ENCODE measurements around the gene MCUB.
A peak's percentile ranks its signal among the peaks of the same experiment; 100 is the strongest.

Gene MCUB

GRCh38 chr4:109729718-109730618 is 169.9 kb downstream of the MCUB start, which contains the start of gene PLA2G12A:
Gene PLA2G12A (minus strand): TSS chr4:109730070. CDS start chr4:109729809, 261 bp downstream.
- Histone ChIP-seq H3K9me3 (ENCODE audit: insufficient read depth, low read length) (no peaks in the 10 kb centered on the region), H3K4me1 (ENCODE audit: insufficient read depth, insufficient read length) (no peaks in the 10 kb centered on the region), H3K4me3 (ENCODE audit: insufficient read length, low read depth) (peak within 1 kb of the TSS; percentile 71), H3K36me3 (ENCODE audit: insufficient read depth, insufficient read length, low read length) (no peaks in the 10 kb centered on the region), H3K27me3 (ENCODE audit: insufficient read depth, insufficient read length) (no peaks in the 10 kb centered on the region), H3K9ac (ENCODE audit: insufficient read length, low read depth) (peak within 1 kb of the TSS; percentile 86)
- DNase-seq (ENCODE audit: low read depth, low spot score), result peak; percentile 38
- TF ChIP-seq ZNF274 (IDR thresholded peaks at IDR 0.05; ENCODE audit: low read depth, low read length) (no peak), YY1 (IDR thresholded peaks at IDR 0.05; ENCODE audit: insufficient read depth, insufficient read length) (no peak), SUZ12 (IDR thresholded peaks at IDR 0.05; ENCODE audit: extremely low read depth, insufficient read depth, insufficient read length) (no peak)

DNA sequence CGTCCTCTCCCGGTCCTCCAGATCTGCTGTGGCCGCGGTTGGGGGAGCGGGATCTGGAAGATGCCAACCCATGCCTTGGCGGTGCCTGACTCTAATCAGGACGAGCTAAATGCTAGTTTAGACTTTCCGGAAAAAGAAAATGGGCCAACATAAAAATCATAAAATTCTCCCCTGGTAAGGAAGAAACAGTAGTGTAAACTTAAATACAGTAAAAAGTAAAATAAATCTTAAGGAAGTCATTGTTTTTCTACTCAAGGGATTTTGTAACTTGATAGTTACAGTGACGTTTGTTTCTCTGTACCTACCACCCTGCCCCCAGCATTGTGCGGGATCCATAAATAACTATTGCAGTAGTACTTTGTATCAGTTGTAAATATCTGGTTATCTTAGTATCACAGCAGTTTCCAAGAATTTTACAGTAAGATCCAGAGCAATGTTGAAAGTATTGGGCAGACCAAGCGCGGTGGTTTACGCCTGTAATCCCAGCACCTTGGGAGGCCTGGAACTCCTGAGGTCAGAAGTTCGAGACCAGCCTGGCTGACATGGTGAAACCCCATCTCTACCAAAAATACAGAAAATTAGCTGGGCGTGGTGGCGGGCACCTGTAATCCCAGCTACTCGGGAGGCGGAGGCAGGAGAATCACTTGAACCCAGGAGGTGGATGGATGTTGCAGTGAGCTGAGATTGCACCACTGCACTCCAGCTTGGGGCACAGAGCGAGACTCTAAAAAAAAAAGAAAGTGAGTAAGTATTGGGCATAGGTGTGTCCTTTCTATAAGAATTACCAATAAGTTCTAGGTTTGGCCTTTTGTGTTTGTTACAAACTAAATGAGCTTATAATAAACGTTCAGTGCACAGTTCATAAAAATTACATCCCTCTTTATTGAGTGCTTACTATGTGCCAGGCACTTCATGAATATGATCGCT is 170.8 kb downstream of the MCUB start:
- H3K27me3 ChIP-seq (ENCODE audit: insufficient read depth, insufficient read length), result no peaks in the 10 kb centered on the region
- peak overlapping the region; percentile 76 for H3K9ac ChIP-seq (ENCODE audit: insufficient read length, low read depth)
- DNase-seq (ENCODE audit: low read depth, low spot score), result peak; percentile 16
- TF ChIP-seq SUZ12 (IDR thresholded peaks at IDR 0.05; ENCODE audit: extremely low read depth, insufficient read depth, insufficient read length) (no peak), ZNF274 (IDR thresholded peaks at IDR 0.05; ENCODE audit: low read depth, low read length) (no peak), YY1 (IDR thresholded peaks at IDR 0.05; ENCODE audit: insufficient read depth, insufficient read length) (no peak)
- H3K36me3 ChIP-seq (ENCODE audit: insufficient read depth, insufficient read length, low read length), result no peaks in the 10 kb centered on the region
- H3K9me3 ChIP-seq (ENCODE audit: insufficient read depth, low read length), result no peaks in the 10 kb centered on the region
- H3K4me1 ChIP-seq (ENCODE audit: insufficient read depth, insufficient read length), result no peaks in the 10 kb centered on the region
- H3K4me3 ChIP-seq (ENCODE audit: insufficient read length, low read depth), result peak overlapping the region; percentile 71

GRCh38 chr4:109733728-109734127 is 173.7 kb downstream of the MCUB start:
- H3K27me3 ChIP-seq (ENCODE audit: insufficient read depth, insufficient read length), result no peaks in the 10 kb centered on the region
- no peak overlapping the region for H3K9ac ChIP-seq (ENCODE audit: insufficient read length, low read depth)
- H3K4me1 ChIP-seq (ENCODE audit: insufficient read depth, insufficient read length), result no peaks in the 10 kb centered on the region
- no peak for TF ChIP-seq ZNF274 (IDR thresholded peaks at IDR 0.05; ENCODE audit: low read depth, low read length)
- TF ChIP-seq YY1 (IDR thresholded peaks at IDR 0.05; ENCODE audit: insufficient read depth, insufficient read length), result no peak
- TF ChIP-seq SUZ12 (IDR thresholded peaks at IDR 0.05; ENCODE audit: extremely low read depth, insufficient read depth, insufficient read length), result no peak
- no peak overlapping the region for H3K4me3 ChIP-seq (ENCODE audit: insufficient read length, low read depth)
- H3K9me3 ChIP-seq (ENCODE audit: insufficient read depth, low read length), result no peaks in the 10 kb centered on the region
- H3K36me3 ChIP-seq (ENCODE audit: insufficient read depth, insufficient read length, low read length), result no peaks in the 10 kb centered on the region
- no peak for DNase-seq (ENCODE audit: low read depth, low spot score)

DNA sequence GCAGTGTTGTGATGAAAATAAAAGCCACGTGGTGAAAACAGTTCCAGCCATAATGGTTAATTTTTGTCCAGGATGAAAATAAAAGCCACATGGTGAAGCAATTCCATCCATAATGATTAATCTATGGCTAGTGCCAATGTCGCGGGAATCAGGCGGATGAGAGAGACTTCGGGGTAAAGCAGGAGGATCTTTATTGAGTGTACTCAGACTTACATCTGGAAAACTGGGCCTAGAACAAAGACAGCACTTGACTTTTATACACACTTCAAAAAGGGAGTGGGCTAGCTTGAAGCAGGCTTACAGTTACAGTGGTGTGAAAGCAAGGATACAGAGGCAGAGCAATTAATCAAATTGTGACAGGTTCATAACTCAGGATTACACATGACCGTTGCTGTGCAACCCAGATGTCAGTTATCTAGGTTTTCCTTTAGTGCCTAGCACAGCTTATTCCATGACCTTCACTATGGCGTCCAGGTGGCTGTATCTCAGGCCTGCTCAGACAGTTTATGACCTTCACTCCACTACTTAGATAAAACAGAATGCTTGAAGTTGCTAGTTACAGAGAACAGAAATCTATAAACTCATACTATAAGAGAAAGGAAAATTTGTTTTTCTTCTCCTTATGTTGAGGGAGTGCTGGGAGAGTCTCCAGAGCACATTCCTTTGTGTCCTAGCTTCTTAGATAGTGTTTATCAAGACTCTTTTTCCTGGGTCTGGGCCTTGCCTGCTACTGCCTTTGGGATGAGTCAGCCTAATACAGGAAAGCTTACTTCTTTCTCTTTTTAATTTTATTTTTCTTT is 175.7 kb downstream of the MCUB start:
- no peak overlapping the region for H3K4me3 ChIP-seq (ENCODE audit: insufficient read length, low read depth)

More for the DNA sequence above, 175.7 kb downstream of the MCUB start:
- Histone ChIP-seq H3K4me1 (ENCODE audit: insufficient read depth, insufficient read length) (no peaks in the 10 kb centered on the region), H3K9me3 (ENCODE audit: insufficient read depth, low read length) (no peaks in the 10 kb centered on the region), H3K27me3 (ENCODE audit: insufficient read depth, insufficient read length) (no peaks in the 10 kb centered on the region), H3K9ac (ENCODE audit: insufficient read length, low read depth) (no peak overlapping the region), H3K36me3 (ENCODE audit: insufficient read depth, insufficient read length, low read length) (no peaks in the 10 kb centered on the region)
- no peak for DNase-seq (ENCODE audit: low read depth, low spot score)
- TF ChIP-seq ZNF274 (IDR thresholded peaks at IDR 0.05; ENCODE audit: low read depth, low read length) (no peak), YY1 (IDR thresholded peaks at IDR 0.05; ENCODE audit: insufficient read depth, insufficient read length) (no peak), SUZ12 (IDR thresholded peaks at IDR 0.05; ENCODE audit: extremely low read depth, insufficient read depth, insufficient read length) (no peak)
